Measurements from ENCODE around the gene LMF1. TPM values are rescaled to one million over a fixed set of nuclear protein-coding genes. Genes with fewer than 3 reads are reported as not detected.

The LMF1 gene
- total and polyA plus RNA-seq, 8 donors = 7.6 to 121 (median 15.8) TPM

DNA sequence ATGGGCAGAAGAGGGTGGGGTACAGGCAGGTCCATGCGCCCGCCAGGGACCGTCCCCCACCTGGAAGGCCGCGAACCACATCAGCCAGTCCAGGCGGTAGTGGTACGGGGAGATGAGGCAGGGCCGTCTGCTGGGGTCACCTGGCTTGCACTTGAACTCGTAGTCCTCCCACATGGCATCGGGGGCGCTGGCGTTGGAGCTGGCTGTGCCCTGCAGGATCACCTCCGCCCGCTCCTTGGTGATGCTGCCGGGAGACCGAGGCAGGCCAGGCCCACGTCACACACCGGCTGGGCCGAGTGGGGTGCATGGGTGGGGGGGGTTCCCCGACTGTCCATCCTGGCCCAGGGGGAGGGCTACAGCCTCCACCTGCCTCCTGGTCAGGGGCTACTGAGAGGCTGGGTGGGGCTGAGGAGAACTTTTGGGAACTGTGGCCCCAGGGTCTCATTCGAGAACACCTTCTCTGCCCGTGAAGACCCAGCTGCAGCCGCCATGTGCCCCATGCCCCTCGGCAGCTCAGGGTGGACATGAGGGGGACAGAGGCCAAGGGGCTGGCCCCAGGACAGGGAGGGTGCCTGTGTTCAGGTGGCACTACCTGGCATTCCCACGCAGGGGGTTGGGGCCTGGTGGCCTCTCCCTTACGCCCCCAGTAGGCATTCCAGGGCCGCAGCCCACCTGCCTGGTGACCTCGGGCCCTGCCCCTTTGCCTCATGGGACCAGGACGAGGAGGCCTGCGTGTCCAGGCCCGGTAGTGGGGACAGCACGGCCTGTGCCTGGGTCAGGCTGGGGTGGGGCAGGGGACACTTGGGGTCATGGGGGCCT is 100.8 kb downstream of the LMF1 start:
- TF ChIP-seq EP300 (IDR thresholded peaks at IDR 0.05) = no peak
- TF ChIP-seq CTCF (IDR thresholded peaks at IDR 0.05) = no peak
- no peak for TF ChIP-seq POLR2AphosphoS5 (IDR thresholded peaks at IDR 0.05)
- no peak for TF ChIP-seq POLR2A (IDR thresholded peaks at IDR 0.05)
- Histone ChIP-seq H3K27ac (no peak overlapping the region), H3K36me3 (peaks cover 0 to 86% (median 85%) of the 10 kb centered on the region in 4 donors), H3K4me1 (no peaks in the 10 kb centered on the region), H3K27me3 (no peaks in the 10 kb centered on the region), H3K4me3 (no peak overlapping the region), H3K9me3 (no peaks in the 10 kb centered on the region)
- WGBS, 5 donors = 93 to 97% (median 96%) methylated on average over 13 to 32 of the region's 32 CpGs
- DNase-seq = no peak
- intact Hi-C loops (cut with DNase I; ENCODE audit: low total_unique reads) = no loop called here

DNA sequence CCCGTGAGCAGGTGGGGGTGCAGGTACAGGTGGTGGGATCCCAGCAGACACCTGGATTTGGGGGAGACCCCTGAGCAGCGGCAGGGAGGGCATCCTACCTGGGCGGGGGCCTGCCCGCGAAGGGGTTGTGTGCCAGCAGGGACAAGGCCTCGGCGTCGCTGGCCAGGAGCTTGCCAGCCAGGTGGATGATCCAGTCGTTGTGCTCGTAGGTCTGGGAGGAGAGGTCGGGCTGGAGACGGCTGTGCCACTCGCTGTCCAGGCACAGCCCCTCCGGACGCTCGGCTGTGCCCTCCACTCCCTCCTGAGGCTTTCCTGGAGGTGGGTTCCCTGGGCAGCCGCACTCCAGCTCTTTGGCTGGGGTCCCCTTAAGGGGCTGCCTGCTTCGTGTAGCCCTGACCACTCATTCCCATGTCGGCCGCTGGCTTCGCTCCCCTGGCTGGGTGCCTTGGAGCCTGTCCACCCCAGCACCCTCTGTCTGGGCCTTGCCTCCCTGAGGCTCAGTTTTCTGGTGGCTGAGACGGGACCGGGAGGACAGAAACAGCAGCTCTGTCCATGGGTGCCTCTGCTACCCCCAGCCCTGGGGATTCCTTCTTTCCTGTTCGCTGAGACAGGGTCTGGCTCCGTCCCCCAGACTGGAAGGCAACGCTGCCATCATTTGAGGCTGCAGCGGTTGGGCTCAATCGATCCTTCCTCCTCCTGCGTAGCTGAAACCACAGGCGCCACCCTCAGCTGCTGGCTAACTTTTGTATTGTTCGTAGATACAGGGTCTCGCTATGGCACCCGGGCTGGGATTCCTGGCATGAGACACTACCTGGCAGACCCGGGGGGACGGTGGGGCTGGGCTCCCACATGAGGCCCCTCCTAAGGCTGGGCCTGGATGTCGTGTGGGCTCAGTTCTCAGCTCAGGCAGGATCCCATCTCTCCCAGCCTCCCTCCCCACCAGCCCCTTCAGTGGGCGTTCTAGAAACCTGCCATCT is 101.7 kb downstream of the LMF1 start:
- Histone ChIP-seq H3K36me3 (peaks cover 0 to 77% (median 76%) of the 10 kb centered on the region in 4 donors), H3K27ac (no peak overlapping the region), H3K4me1 (no peaks in the 10 kb centered on the region), H3K27me3 (no peaks in the 10 kb centered on the region), H3K4me3 (no peak overlapping the region), H3K9me3 (no peaks in the 10 kb centered on the region)
- TF ChIP-seq CTCF (IDR thresholded peaks at IDR 0.05) (no peak), POLR2AphosphoS5 (IDR thresholded peaks at IDR 0.05) (no peak), POLR2A (IDR thresholded peaks at IDR 0.05) (no peak), EP300 (IDR thresholded peaks at IDR 0.05) (no peak)
- intact Hi-C loops (cut with DNase I; ENCODE audit: low total_unique reads) = no loop called here
- 93 to 97% (median 95%) methylated on average over 28 to 37 of the region's 37 CpGs for WGBS, 5 donors
- no peak for DNase-seq

DNA sequence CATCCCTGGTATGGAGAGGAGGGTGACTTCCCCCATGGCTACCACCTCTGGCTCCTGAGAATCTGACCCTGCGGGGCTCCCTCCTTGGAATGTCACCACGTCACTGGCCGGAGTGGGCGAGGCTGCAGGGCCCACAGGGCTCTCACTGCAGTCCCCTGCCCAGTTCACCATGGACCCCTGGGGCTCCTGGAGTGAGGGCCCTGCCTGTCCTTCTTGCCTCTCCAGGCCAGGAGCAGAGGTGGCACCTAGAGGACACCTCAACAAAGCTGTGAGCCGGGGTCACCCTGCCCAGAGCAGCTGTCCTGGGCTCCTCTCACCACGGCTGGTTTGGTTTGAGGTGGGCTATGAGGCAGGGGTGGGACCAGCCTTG is 102.4 kb downstream of the LMF1 start:
- H3K9me3 ChIP-seq = no peaks in the 10 kb centered on the region
- H3K27ac ChIP-seq = no peak overlapping the region
- H3K4me1 ChIP-seq = no peaks in the 10 kb centered on the region
- 87 to 100% (median 92%) methylated on average over 2 to 6 of the region's 6 CpGs for WGBS, 5 donors
- H3K4me3 ChIP-seq = no peak overlapping the region
- H3K36me3 ChIP-seq = peaks cover 0 to 70% (median 68%) of the 10 kb centered on the region in 4 donors
- H3K27me3 ChIP-seq = no peaks in the 10 kb centered on the region
- intact Hi-C loops (cut with DNase I; ENCODE audit: low total_unique reads) = no loop called here
- TF ChIP-seq CTCF (IDR thresholded peaks at IDR 0.05) = no peak
- no peak for TF ChIP-seq POLR2A (IDR thresholded peaks at IDR 0.05)
- TF ChIP-seq EP300 (IDR thresholded peaks at IDR 0.05) = no peak
- no peak for TF ChIP-seq POLR2AphosphoS5 (IDR thresholded peaks at IDR 0.05)
- DNase-seq = no peak
